GM10266 (cell line): Measurements from ENCODE around the gene C15orf39.
"Not testable (repeated sequence)": the region's sequence is repeated elsewhere in the genome, so short reads cannot be mapped to it uniquely, and the experiment has no call there.

ENCODE experiments used
- DNase-seq: peaks from one replicate; pipeline ENCODE4 v3.0.0; 2012; ENCODE audit errors: extremely low spot score
- TF ChIP-seq, protein P1 (sequence below): IDR thresholded peaks from 2 replicates; pipeline ENCODE4 v1.5.1; 2012; ENCODE audit warnings: mild to moderate bottlenecking, low read depth; ENCODE audit not compliant: control insufficient read depth, insufficient read depth; ENCODE audit errors: missing control alignments

The C15orf39 gene

GRCh38 chr15:75214293-75215096, 12.8 kb downstream of the C15orf39 start:
- no peak for DNase-seq
- TF ChIP-seq, protein P1, sequence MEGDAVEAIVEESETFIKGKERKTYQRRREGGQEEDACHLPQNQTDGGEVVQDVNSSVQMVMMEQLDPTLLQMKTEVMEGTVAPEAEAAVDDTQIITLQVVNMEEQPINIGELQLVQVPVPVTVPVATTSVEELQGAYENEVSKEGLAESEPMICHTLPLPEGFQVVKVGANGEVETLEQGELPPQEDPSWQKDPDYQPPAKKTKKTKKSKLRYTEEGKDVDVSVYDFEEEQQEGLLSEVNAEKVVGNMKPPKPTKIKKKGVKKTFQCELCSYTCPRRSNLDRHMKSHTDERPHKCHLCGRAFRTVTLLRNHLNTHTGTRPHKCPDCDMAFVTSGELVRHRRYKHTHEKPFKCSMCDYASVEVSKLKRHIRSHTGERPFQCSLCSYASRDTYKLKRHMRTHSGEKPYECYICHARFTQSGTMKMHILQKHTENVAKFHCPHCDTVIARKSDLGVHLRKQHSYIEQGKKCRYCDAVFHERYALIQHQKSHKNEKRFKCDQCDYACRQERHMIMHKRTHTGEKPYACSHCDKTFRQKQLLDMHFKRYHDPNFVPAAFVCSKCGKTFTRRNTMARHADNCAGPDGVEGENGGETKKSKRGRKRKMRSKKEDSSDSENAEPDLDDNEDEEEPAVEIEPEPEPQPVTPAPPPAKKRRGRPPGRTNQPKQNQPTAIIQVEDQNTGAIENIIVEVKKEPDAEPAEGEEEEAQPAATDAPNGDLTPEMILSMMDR: no peak

DNA sequence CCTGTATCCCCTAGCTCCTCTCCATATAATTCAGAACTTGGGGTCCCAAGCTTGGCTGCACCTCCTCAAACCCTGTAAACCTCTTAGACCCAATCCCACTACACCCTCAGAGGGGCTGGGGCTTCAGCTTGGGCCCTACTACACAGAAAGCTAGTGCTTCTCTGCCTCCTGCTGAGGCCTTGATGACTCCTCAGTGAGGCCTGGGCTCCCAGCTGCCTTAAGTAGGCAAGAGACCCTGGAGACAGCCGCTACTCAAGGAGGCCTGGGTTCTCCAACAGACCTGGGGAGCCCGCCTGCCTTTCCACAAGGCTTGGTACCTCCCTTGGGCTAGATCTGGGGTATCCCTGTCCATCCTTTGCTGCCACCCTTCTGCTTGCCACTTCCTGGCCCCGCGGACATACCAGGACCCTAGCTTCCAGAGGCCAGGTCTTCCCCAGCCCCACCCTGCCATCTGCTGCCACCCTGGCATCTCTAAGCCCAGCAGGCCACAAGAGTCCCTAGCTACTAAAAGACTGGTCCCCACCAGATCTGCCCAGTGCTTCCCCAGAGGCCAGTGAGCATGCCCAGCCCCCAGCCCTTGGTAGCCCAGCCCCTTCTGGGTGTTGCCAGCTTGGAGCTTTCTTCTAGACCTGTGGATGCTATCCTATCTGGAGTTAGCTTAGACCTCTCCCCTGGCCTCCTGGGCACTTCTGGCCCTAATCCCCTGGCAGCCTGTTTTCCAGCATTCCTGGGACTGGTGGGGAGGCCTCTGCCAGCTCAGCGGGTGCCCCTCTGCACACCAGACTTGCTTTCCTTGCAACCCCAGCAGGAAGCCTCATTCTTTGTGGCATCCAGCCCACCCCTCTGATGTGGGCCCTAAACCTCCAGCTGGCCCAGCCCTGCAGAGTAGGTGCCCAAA, 13.7 kb downstream of the C15orf39 start:
- TF ChIP-seq, protein P1: no peak
- no peak for DNase-seq

DNA sequence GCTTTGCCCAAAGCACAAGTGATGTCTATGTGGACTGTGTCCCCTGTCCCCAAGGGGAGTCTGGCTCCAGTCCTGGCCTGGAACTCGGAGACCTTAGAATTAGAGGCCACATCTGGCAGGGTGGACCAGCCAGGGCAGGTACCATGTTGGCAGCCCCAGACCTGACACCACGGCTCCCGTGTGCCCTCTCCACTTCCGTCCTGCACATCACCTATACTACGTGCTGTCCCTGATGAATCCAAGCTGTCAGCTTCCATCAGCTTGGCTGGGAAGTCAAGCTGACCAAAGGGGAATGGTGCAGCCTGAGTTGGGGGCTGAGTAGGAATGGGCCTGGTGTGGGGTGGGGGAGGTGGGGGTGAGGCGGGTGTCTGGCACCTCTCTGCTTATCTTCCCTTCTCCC, 15.3 kb downstream of the C15orf39 start:
- no peak for DNase-seq

DNA sequence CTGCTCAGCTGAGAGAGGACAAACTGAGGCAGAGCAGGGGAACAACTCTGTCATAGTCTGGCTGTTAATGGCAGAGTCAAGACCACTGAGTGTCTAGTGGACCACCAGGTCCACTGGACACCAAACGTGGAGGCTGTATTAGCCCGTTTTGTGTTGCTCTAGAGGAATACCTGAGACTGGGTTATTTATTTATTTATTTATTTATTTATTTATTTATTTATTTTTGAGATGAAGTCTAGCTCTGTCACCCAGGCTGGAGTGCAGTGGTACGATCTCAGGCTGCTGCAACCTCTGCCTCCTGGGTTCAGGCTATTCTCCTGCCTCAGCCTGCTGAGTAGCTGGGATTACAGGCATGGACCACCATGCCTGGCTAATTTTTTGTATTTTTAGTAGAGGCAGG, 15.9 kb downstream of the C15orf39 start:
- not testable (repeated sequence) for DNase-seq

More for the DNA sequence above, 15.3 kb downstream of the C15orf39 start:
- TF ChIP-seq, protein P1: no peak

DNA sequence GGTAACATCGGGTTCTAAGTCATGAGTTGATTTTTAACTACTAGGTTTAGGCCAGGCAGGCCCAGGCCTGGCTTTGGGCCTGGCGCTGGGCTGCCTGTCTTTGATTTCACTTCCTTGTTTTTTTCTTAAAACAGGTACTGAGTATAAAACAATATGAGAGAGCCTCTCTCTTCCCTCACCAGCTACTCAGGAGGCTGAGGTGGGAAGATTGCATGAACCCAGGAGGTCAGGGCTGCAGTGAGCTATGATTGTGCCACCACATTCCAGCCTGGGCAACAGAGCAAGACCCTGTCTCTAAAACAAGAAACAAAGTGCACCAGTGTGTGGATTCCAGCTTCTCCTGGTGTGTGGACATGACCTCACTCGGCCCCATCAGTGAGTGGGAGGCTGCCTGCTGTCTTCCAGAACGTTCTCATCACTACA, 17.8 kb downstream of the C15orf39 start:
- DNase-seq: not testable (repeated sequence)

DNA sequence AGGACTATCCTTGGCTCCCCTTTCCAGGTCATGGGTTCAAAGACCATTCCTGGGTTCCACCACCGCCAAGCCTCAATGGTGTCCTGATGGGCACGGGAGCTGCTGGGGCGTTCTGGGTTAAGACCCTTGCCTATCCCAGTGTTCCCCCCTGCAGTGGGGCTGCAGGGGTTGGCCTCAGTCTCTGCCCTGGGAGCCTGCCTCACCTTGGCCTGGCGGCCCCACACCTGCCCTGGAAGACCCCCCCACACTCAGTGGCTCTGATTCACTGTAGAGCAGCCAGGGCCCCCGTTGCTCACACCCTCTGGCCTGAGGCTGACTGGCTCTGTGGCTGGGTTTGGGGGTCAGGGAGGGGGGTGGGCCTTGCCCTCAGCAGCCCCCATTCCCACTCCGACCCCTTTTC, 22.0 kb downstream of the C15orf39 start:
- TF ChIP-seq, protein P1: no peak
- no peak for DNase-seq

DNA sequence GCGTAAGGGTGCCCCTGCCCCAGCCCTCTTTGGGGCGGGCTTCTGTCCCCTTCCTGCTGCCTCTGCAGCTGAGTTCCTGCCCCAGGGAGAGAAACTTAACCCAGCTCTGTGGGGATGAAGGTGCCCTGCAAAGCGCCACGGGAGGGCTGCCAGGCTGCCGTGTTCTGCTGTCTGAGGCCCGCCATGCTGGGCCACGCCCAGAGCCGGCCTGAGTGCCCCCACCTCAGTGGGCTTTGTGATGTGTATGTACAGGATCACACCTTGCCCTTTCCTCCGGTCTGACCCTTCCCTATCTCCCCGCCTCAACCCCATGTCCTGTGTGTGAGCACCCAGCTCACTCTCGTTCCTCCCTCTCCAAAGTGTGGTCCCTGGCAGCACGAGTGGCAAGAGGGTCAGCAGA, 22.6 kb downstream of the C15orf39 start:
- TF ChIP-seq, protein P1: no peak
- no peak for DNase-seq

GRCh38 chr15:75225102-75225836, 23.6 kb downstream of the C15orf39 start:
- DNase-seq: not testable (repeated sequence)
